SK-N-SH (cell line): ENCODE measurements around the gene PPP2R1B. TPM values are rescaled to one million over a fixed set of nuclear protein-coding genes. Genes with fewer than 3 reads are reported as not detected.
"Not testable (repeated sequence)": the region's sequence is repeated elsewhere in the genome, so short reads cannot be mapped to it uniquely, and the experiment has no call there.

Experiments used
- CTCF ChIA-PET: fragments of 300-600, 350-600 bp; formaldehyde crosslinking; extraction: SDS; loops from one replicate; lab custom pipeline; 2021; lab: Yijun Ruan, JAX
- POLR2A ChIA-PET: fragments of 350-600 bp; sonication (Branson Sonifier 250); formaldehyde crosslinking; extraction: SDS; loops from one replicate; lab custom pipeline; 2020; ENCODE audit warnings: antibody characterized with exemption, inconsistent platforms; lab: Yijun Ruan, JAX
- DNase-seq: peaks from one replicate; pipeline ENCODE4 v3.0.0; 2012
- H2AFZ ChIP-seq: fragments of 200-600 bp; sonication (generic); 2 replicates; pipeline ENCODE4 v1.8.1; 2016; ENCODE audit warnings: antibody characterized with exemption, mild to moderate bottlenecking, low read depth
- H3F3A ChIP-seq: fragments of 200-600 bp; sonication (generic); replicated peaks from 2 replicates; pipeline ENCODE3; 2016; ENCODE audit warnings: antibody characterized with exemption, mild to moderate bottlenecking; ENCODE audit not compliant: insufficient read depth
- H3K27ac ChIP-seq, 2 experiments: fragments of 200-500 bp in 1 of 2; fragments of 200-600 bp in 1 of 2; sonication (Bioruptor generic) in 1 of 2; sonication (generic), shearing (Covaris generic) in 1 of 2; 2 replicates each; pipeline versions ENCODE4 v1.5.1 to v1.6.1; 2014 to 2016; ENCODE audit warnings: low read depth in 2 of 2, inconsistent platforms in 1 of 2, low read length in 1 of 2, mild to moderate bottlenecking in 1 of 2, mixed read lengths in 1 of 2
- H3K27me3 ChIP-seq: fragments of 200-600 bp; sonication (generic), shearing (Covaris generic); 2 replicates; pipeline ENCODE4 v1.6.1; 2016; ENCODE audit warnings: mixed run types; ENCODE audit not compliant: insufficient read depth
- H3K36me3 ChIP-seq, 2 experiments: fragments of 200-500 bp in 1 of 2; fragments of 200-600 bp in 1 of 2; sonication (Bioruptor generic) in 1 of 2; sonication (generic) in 1 of 2; replicated peaks in 1 of 2; 2 replicates each; pipeline versions ENCODE3 to v1.5.1; 2014 to 2016; ENCODE audit warnings: low read length in 1 of 2, mild to moderate bottlenecking in 1 of 2; ENCODE audit not compliant: insufficient read depth in 2 of 2, control insufficient read depth in 1 of 2
- H3K4me1 ChIP-seq, 2 experiments: fragments of 200-500 bp in 1 of 2; fragments of 200-600 bp in 1 of 2; sonication (Bioruptor generic) in 1 of 2; sonication (generic), shearing (Covaris generic) in 1 of 2; 2 replicates each; pipeline versions ENCODE4 v1.5.1 to v1.6.1; 2014 to 2016; ENCODE audit warnings: low read depth in 1 of 2, low read length in 1 of 2, mixed run types in 1 of 2; ENCODE audit not compliant: insufficient read depth in 2 of 2, control insufficient read depth in 1 of 2
- H3K4me2 ChIP-seq: fragments of 200-600 bp; sonication (generic), shearing (Covaris generic); 2 replicates; pipeline ENCODE4 v1.6.1; 2017; ENCODE audit warnings: mixed run types
- H3K4me3 ChIP-seq, 2 experiments: fragments of 200-500 bp in 1 of 2; fragments of 200-600 bp in 1 of 2; sonication (Bioruptor generic) in 1 of 2; sonication (generic), shearing (Covaris generic) in 1 of 2; 2 replicates each; pipeline versions ENCODE4 v1.5.1 to v1.8.1; 2014 to 2016; ENCODE audit warnings: low read depth in 2 of 2, inconsistent platforms in 1 of 2, low read length in 1 of 2, mild to moderate bottlenecking in 1 of 2, mixed read lengths in 1 of 2, moderate library complexity in 1 of 2
- H3K79me2 ChIP-seq: fragments of 200-600 bp; sonication (generic); 2 replicates; pipeline ENCODE4 v1.8.1; 2017; ENCODE audit warnings: mild to moderate bottlenecking; ENCODE audit not compliant: insufficient read depth
- H3K9ac ChIP-seq: fragments of 200-600 bp; sonication (generic); 2 replicates; pipeline ENCODE4 v1.6.1; 2017; ENCODE audit warnings: mixed run types
- H3K9me2 ChIP-seq: fragments of 200-600 bp; sonication (generic); 2 replicates; pipeline ENCODE4 v1.6.1; 2017; ENCODE audit warnings: mixed run types
- H3K9me3 ChIP-seq: fragments of 200-600 bp; sonication (generic); 2 replicates; pipeline ENCODE4 v1.6.1; 2017; ENCODE audit warnings: mixed run types, mild to moderate bottlenecking, moderate library complexity
- H4K20me1 ChIP-seq: fragments of 200-600 bp; sonication (generic); 2 replicates; pipeline ENCODE4 v1.6.1; 2017; ENCODE audit warnings: mild to moderate bottlenecking, mixed run types; ENCODE audit not compliant: insufficient read depth
- ELF1 ChIP-seq: IDR thresholded peaks from 2 replicates; pipeline ENCODE4 v1.4.0; 2012
- EP300 ChIP-seq, 2 experiments: IDR thresholded peaks; 2 replicates each; pipeline versions ENCODE4 v1.4.0 to v1.6.1; 2012; ENCODE audit warnings: borderline replicate concordance in 1 of 2, low read depth in 1 of 2, low read length in 1 of 2
- EZH2phosphoT487 ChIP-seq: fragments of 200-600 bp; sonication (generic); IDR thresholded peaks from 2 replicates; pipeline ENCODE4 v1.6.1; 2017; ENCODE audit warnings: low read depth, mixed run types, mild to moderate bottlenecking, antibody characterized with exemption, moderate library complexity, borderline replicate concordance
- FOSL2 ChIP-seq: IDR thresholded peaks from 2 replicates; pipeline ENCODE4 v1.4.0; 2012; ENCODE audit warnings: low read depth, mild to moderate bottlenecking, moderate library complexity, borderline replicate concordance
- GABPA ChIP-seq: IDR thresholded peaks from 2 replicates; pipeline ENCODE4 v1.4.0; 2012; ENCODE audit warnings: low read depth, mild to moderate bottlenecking
- GATA2 ChIP-seq: sonication (generic); formaldehyde crosslinking; IDR thresholded peaks from 2 replicates; pipeline ENCODE4 v1.5.0; 2020; ENCODE audit warnings: mild to moderate bottlenecking, missing genetic modification reagents
- MEF2A ChIP-seq: IDR thresholded peaks from 2 replicates; pipeline ENCODE4 v1.4.0; 2012; ENCODE audit warnings: low read depth, borderline replicate concordance
- POLR2AphosphoS5 ChIP-seq: IDR thresholded peaks from 2 replicates; pipeline ENCODE4 v1.6.1; 2012; ENCODE audit warnings: low read depth, low read length
- RAD21 ChIP-seq: IDR thresholded peaks from 2 replicates; pipeline ENCODE4 v1.6.1; 2012; ENCODE audit warnings: mild to moderate bottlenecking, low read length
- RCOR1 ChIP-seq: fragments of 150-350 bp; IDR thresholded peaks from 2 replicates; pipeline ENCODE4 v1.6.1; 2017; ENCODE audit warnings: antibody characterized with exemption, low read length
- REST ChIP-seq: IDR thresholded peaks from 2 replicates; pipeline ENCODE4 v1.6.1; 2012; ENCODE audit warnings: mild to moderate bottlenecking, low read depth, low read length, moderate library complexity
- RFX5 ChIP-seq: IDR thresholded peaks from 2 replicates; pipeline ENCODE4 v1.6.1; 2012; ENCODE audit warnings: mild to moderate bottlenecking, improper control_type of control experiment, low read length
- SMC3 ChIP-seq: IDR thresholded peaks from 2 replicates; pipeline ENCODE4 v1.6.1; 2012; ENCODE audit warnings: low read depth, low read length, improper control_type of control experiment
- TAF1 ChIP-seq: IDR thresholded peaks from 2 replicates; pipeline ENCODE4 v1.6.1; 2012; ENCODE audit warnings: low read depth, mild to moderate bottlenecking, low read length, moderate library complexity, borderline replicate concordance
- TCF12 ChIP-seq: IDR thresholded peaks from 2 replicates; pipeline ENCODE4 v1.4.0; 2012
- USF2 ChIP-seq: fragments of 150-350 bp; IDR thresholded peaks from 2 replicates; pipeline ENCODE4 v1.6.1; 2017; ENCODE audit warnings: antibody characterized with exemption, low read length, low read depth, borderline replicate concordance
- ZBTB33 ChIP-seq: IDR thresholded peaks from 2 replicates; pipeline ENCODE4 v1.4.0; 2012; ENCODE audit warnings: low read depth, borderline replicate concordance
- WGBS: methylation state at CpG from one replicate; pipeline ENCODE4 v1.1.6; 2017; ENCODE audit warnings: low lambda C conversion rate; 5-methylcytosine and 5-hydroxymethylcytosine counted together
- polyA plus RNA-seq, 3 experiments: library from polyadenylated mRNA; depleted of rRNA; stranded (reverse); fragments of >200 nt; gene quantifications; 2 replicates each; pipeline ENCODE4 v1.2.3, GENCODE V29; 2012

PPP2R1B gene
- polyA plus RNA-seq, 1 of the 3 experiments (the other 2 are of a cell fraction): 25.9 TPM

GRCh38 chr11:111785886-111786412 is 19.8 kb upstream of the PPP2R1B start:
- Histone ChIP-seq H3K9me3 (no peaks in the 10 kb centered on the region), H3K4me1 (peaks cover 5 to 10% of the 10 kb centered on the region in 2 experiments; a peak in 3 of 4 replicates), H3K27ac (no peak overlapping the region), H3K79me2 (no peaks in the 10 kb centered on the region), H3K4me2 (no peak overlapping the region), H2AFZ (no peak overlapping the region), H3K9me2 (no peaks in the 10 kb centered on the region), H3K9ac (no peak overlapping the region), H3K36me3 (peaks cover 6 to 9% of the 10 kb centered on the region in 2 experiments), H3K4me3 (no peak overlapping the region), H4K20me1 (no peaks in the 10 kb centered on the region), H3F3A (no peaks in the 10 kb centered on the region), H3K27me3 (no peaks in the 10 kb centered on the region)
- WGBS: 89% methylated on average over 2 of the region's 2 CpGs
- ChIA-PET CTCF (interaction anchor here (2.1 kb wide), 1 partner anchor 9 kb away, joined by 13 read pairs; no protein-coding TSS in a partner anchor), POLR2A (no interaction called here)
- TF ChIP-seq EP300 (IDR thresholded peaks at IDR 0.05; ENCODE audit: borderline replicate concordance in 1 of 2, low read depth in 1 of 2, low read length in 1 of 2): no peak
- no peak for TF ChIP-seq ZBTB33
- no peak for TF ChIP-seq REST
- TF ChIP-seq RCOR1: no peak
- TF ChIP-seq TCF12: no peak
- no peak for TF ChIP-seq ELF1
- DNase-seq: no peak

GRCh38 chr11:111785076-111785475 is 18.9 kb upstream of the PPP2R1B start:
- H3K4me3 ChIP-seq: no peak overlapping the region
- no peaks in the 10 kb centered on the region for H3F3A ChIP-seq
- H3K9me2 ChIP-seq: no peaks in the 10 kb centered on the region
- H3K9me3 ChIP-seq: no peaks in the 10 kb centered on the region
- peaks cover 5 to 10% of the 10 kb centered on the region in 2 experiments; a peak in 3 of 4 replicates for H3K4me1 ChIP-seq
- H3K27ac ChIP-seq: no peak overlapping the region
- TF ChIP-seq SMC3 (no peak), FOSL2 (no peak), GATA2 (no peak), POLR2AphosphoS5 (no peak), GABPA (no peak), TAF1 (no peak), RAD21 (no peak), RFX5 (no peak), USF2 (no peak), MEF2A (no peak), EZH2phosphoT487 (no peak)
- H4K20me1 ChIP-seq: no peaks in the 10 kb centered on the region
- no peak overlapping the region for H3K4me2 ChIP-seq
- WGBS: 88% methylated on average over 2 of the region's 2 CpGs
- no peak overlapping the region for H3K9ac ChIP-seq
- H2AFZ ChIP-seq: no peak overlapping the region
- no peaks in the 10 kb centered on the region for H3K27me3 ChIP-seq
- CTCF ChIA-PET: interaction anchor here (0.5 to 2.1 kb wide), 3 partner anchors 8 to 180 kb away, joined by 3 to 13 read pairs (median 3); no protein-coding TSS in a partner anchor
- H3K36me3 ChIP-seq: peaks cover 6 to 9% of the 10 kb centered on the region in 2 experiments
- H3K79me2 ChIP-seq: no peaks in the 10 kb centered on the region
- DNase-seq: no peak
- POLR2A ChIA-PET: no interaction called here

GRCh38 chr11:111784311-111784710 is 18.1 kb upstream of the PPP2R1B start:
- WGBS: 96% methylated on average over 10 of the region's 10 CpGs
- not testable (repeated sequence) for H3K9me2 ChIP-seq, H3K27ac ChIP-seq

More at GRCh38 chr11:111784311-111784710, 18.1 kb upstream of the PPP2R1B start:
- H3K4me3 ChIP-seq, H3K36me3 ChIP-seq, POLR2A ChIA-PET, H4K20me1 ChIP-seq, H3K79me2 ChIP-seq, H3K27me3 ChIP-seq, H3K9ac ChIP-seq, H3K4me2 ChIP-seq, DNase-seq, H3F3A ChIP-seq, H3K9me3 ChIP-seq, H2AFZ ChIP-seq: not testable (repeated sequence)
- H3K4me1 ChIP-seq: peaks cover 5 to 10% of the 10 kb centered on the region in 2 experiments; a peak in 3 of 4 replicates
- CTCF ChIA-PET: interaction anchor here (1.1 to 12.5 kb wide), 2 partner anchors 166 to 182 kb away, joined by 3 to 184 read pairs; partner anchors contain the start of gene SIK2
